Activated T-helper 1 cell treated with anti-CD3 and anti-CD28 coated beads, Interleukin-12 subunit alpha, Interleukin-12 subunit beta, Interleukin-2, Interleukin-4 antibody, amounts not matched to agents 30 ng/mL and 10 ng/mL and 1 ng/mL, durations not matched to agents 14 hours and 24 hours and 36 hours (primary cell): ENCODE data around the gene ZBTB45. TPM values are rescaled to one million over a fixed set of nuclear protein-coding genes. Genes with fewer than 3 reads are reported as not detected.
"Not testable (repeated sequence)": the region's sequence is repeated elsewhere in the genome, so short reads cannot be mapped to it uniquely, and the experiment has no call there.

Source experiments
- DNase-seq: peaks from one replicate; pipeline ENCODE4 v3.0.0; 2021; ENCODE audit warnings: low spot score
- H3K27ac Mint-ChIP-seq: one replicate; pipeline ENCODE4 v1.8.0; 2021; ENCODE audit warnings: mild to moderate bottlenecking, mixed read lengths
- H3K27me3 Mint-ChIP-seq: one replicate; pipeline ENCODE4 v1.8.0; 2022; ENCODE audit warnings: mild to moderate bottlenecking, moderate library complexity, mixed read lengths; ENCODE audit not compliant: insufficient read depth
- H3K36me3 Mint-ChIP-seq: one replicate; pipeline ENCODE4 v1.8.0; 2021; ENCODE audit warnings: low read depth, mixed read lengths
- H3K4me1 Mint-ChIP-seq: one replicate; pipeline ENCODE4 v1.8.0; 2021; ENCODE audit warnings: low read depth, mixed read lengths
- H3K4me3 Mint-ChIP-seq: one replicate; pipeline ENCODE4 v1.8.0; 2021; ENCODE audit warnings: mild to moderate bottlenecking, moderate library complexity, mixed read lengths
- H3K9me3 Mint-ChIP-seq: one replicate; pipeline ENCODE4 v1.8.0; 2021; ENCODE audit warnings: mixed read lengths
- intact Hi-C: fragments of 100-400 bp; cut with micrococcal nuclease; formaldehyde crosslinking; loops from one replicate; pipeline ENCODE4 v1.15.1; 2024
- total RNA-seq: library from RNA; stranded (reverse); gene quantifications from 2 replicates; pipeline ENCODE4 v1.2.3, GENCODE V29; 2022

The ZBTB45 gene
- total RNA-seq, 1 donor from 2014 or later: 15.9 TPM

DNA sequence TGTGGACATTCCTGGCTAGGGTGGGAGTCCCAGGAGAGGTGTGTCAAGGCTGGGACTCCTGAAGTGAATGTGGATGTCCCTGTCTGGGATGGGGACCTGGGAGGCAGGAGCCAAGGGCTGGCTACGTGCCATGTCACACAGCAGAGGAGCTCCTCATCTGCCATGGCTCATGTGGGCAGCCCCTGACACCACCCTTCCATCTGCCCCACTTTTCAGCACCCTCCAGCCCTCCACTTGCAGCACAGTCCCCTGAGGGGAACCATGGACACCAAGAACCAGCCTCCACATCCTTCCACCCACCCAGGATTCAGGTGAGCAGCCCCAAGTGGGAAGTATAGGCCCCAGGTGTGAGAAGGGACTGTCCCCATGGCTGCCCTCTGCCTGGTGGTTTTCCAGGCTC, 41.7 kb downstream of the ZBTB45 start:
- Mint-ChIP-seq H3K36me3 (peaks cover 11% of the 10 kb centered on the region), H3K27me3 (no peaks in the 10 kb centered on the region), H3K9me3 (no peaks in the 10 kb centered on the region), H3K27ac (peak overlapping the region; percentile 53), H3K4me1 (peaks cover 31% of the 10 kb centered on the region), H3K4me3 (no peak overlapping the region)
- DNase-seq: no peak
- intact Hi-C loops: loop anchor here (2.0 kb wide), 1 partner anchor 151 kb away; the partner anchor contains the start of gene ZSCAN22

DNA sequence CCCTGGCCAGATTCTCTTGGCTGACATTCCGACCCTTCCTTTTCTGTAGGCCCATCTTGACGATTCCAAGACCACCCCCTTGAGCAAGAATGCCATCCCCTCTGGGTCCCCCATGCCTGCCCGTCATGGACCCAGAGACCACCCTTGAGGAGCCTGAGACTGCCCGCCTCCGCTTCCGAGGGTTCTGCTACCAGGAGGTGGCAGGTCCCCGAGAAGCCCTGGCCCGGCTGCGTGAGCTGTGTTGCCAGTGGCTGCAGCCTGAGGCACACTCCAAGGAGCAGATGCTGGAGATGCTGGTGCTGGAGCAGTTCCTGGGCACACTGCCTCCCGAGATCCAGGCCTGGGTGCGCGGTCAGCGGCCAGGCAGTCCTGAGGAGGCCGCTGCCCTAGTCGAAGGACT, 42.5 kb downstream of the ZBTB45 start:
- peak overlapping the region; percentile 89 for H3K27ac Mint-ChIP-seq
- H3K4me1 Mint-ChIP-seq: peaks cover 25% of the 10 kb centered on the region
- peak overlapping the region; percentile 88 for H3K4me3 Mint-ChIP-seq
- DNase-seq: no peak
- no peaks in the 10 kb centered on the region for H3K27me3 Mint-ChIP-seq
- no peaks in the 10 kb centered on the region for H3K9me3 Mint-ChIP-seq
- intact Hi-C loops: loop anchor here (2.0 kb wide), 1 partner anchor 150 kb away; the partner anchor contains the start of gene ZSCAN22
- peaks cover 12% of the 10 kb centered on the region for H3K36me3 Mint-ChIP-seq

- DNase-seq: no peak
- peak overlapping the region; percentile 89 for H3K27ac Mint-ChIP-seq
- no peaks in the 10 kb centered on the region for H3K27me3 Mint-ChIP-seq
- intact Hi-C loops: loop anchor here (1.0 to 2.0 kb wide), 9 partner anchors 12 to 150 kb away; partner anchors contain the start of genes TRIM28, ZBTB45, ZNF584 and ZSCAN22
- no peaks in the 10 kb centered on the region for H3K9me3 Mint-ChIP-seq
- H3K36me3 Mint-ChIP-seq: peaks cover 12% of the 10 kb centered on the region
- peak overlapping the region; percentile 88 for H3K4me3 Mint-ChIP-seq
- H3K4me1 Mint-ChIP-seq: peaks cover 25% of the 10 kb centered on the region
Observed at GRCh38 chr19:58476498-58477015, 43.1 kb downstream of the ZBTB45 start.

- DNase-seq: peak; percentile 95
- peak within 1 kb of the TSS; percentile 88 for H3K4me3 Mint-ChIP-seq
- peaks cover 25% of the 10 kb centered on the region for H3K4me1 Mint-ChIP-seq
Observed at GRCh38 chr19:58475714-58476497, 43.7 kb downstream of the ZBTB45 start, which contains the start of gene ZNF446. Gene ZNF446 (plus strand): TSS chr19:58476352. CDS start chr19:58477219, 867 bp downstream.

DNA sequence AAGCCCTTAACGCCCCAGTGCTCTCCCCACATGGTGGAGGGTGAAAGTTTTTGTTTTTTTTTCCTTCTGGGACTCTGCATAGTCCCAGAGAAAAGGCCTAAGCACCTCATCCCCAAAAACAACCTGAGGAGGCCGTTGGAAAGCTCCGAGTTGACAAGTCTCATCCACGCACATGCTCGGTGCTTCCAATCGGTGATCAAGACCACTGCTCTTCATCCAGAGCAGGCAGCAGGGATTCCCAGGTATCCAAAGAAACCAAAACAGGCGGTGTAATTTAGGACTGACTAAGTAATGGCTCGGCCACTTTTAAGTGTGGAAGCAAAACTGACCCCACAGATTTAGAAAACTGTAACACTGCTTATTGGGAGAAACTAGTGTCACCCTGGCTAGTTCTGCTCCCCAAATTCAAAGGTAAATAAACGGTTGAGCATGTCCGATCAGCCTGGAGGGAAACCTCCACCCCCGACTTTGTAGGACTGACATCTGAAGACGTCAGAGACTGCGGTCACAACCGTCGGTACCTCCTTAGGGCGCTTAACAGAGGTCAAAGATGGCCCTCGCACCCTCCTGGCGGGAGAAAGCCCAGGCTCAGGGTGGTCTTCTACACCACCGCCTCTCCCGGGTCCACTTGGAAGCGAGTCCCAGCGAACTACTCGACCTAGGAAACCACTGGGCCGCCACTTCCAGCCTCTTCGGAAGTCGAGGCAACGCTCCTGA, 44.5 kb downstream of the ZBTB45 start:
- Mint-ChIP-seq H3K4me1 (peaks cover 25% of the 10 kb centered on the region), H3K9me3 (no peaks in the 10 kb centered on the region), H3K4me3 (peak overlapping the region; percentile 88), H3K36me3 (peaks cover 12% of the 10 kb centered on the region), H3K27me3 (no peaks in the 10 kb centered on the region), H3K27ac (peak overlapping the region; percentile 99)
- intact Hi-C loops: loop anchor here (1.0 kb wide), 7 partner anchors 8 to 1040 kb away; partner anchors contain the start of genes ERVK3-1, RPS5, ZNF132 and ZNF324
- DNase-seq: no peak

More at GRCh38 chr19:58475714-58476497, 43.7 kb downstream of the ZBTB45 start, which contains the start of gene ZNF446:
- H3K9me3 Mint-ChIP-seq: no peaks in the 10 kb centered on the region
- H3K27ac Mint-ChIP-seq: peak within 1 kb of the TSS; percentile 99
- intact Hi-C loops: loop anchor here (1.0 to 2.0 kb wide), 16 partner anchors 9 to 1041 kb away; partner anchors contain the start of genes ERVK3-1, RPS5, TRIM28 and ZBTB45
- H3K36me3 Mint-ChIP-seq: peaks cover 12% of the 10 kb centered on the region
- no peaks in the 10 kb centered on the region for H3K27me3 Mint-ChIP-seq

DNA sequence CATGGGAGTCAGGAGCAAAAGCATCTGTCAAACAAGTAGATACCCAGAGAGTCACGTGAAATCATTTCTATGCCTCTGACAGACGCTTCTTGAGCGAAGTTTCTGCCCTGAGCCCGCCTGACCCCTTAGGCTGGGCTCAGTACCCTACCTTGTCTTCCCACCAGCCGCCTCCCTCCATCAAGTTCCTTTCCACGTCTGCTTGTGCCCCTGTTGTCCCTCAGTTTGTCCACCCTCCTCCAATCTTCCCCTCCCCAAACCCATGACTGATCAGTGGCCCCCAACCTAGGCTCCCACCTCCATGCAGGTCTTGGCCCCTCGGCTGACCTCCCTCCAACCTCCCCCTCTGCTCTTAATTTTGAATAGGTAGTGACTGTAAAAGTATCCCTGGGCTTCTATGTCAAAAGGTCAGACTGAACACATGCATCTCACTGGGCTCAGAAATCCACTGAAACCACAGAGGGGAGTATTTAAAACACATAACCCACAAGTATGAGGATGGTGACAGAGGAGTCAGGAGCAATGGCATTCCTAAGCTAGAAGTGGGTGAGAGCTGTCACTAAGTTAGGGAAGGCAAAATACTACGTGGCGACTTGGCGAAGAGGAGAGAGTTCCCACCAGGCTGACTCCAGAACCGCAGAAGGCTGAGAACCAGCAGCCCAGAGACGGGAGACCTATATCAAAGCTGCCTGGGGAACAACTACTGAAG, 45.2 kb downstream of the ZBTB45 start:
- no peaks in the 10 kb centered on the region for H3K27me3 Mint-ChIP-seq
- peak overlapping the region; percentile 40 for H3K4me3 Mint-ChIP-seq
- H3K27ac Mint-ChIP-seq: peak overlapping the region; percentile 64
- no peaks in the 10 kb centered on the region for H3K9me3 Mint-ChIP-seq
- H3K4me1 Mint-ChIP-seq: peaks cover 25% of the 10 kb centered on the region
- no peak for DNase-seq
- intact Hi-C loops: no loop called here
- peaks cover 12% of the 10 kb centered on the region for H3K36me3 Mint-ChIP-seq

- H3K27me3 Mint-ChIP-seq: no peaks in the 10 kb centered on the region
- DNase-seq: no peak
- H3K4me1 Mint-ChIP-seq: peaks cover 29% of the 10 kb centered on the region
- H3K36me3 Mint-ChIP-seq: peaks cover 7% of the 10 kb centered on the region
- intact Hi-C loops: no loop called here
- H3K27ac Mint-ChIP-seq: no peak overlapping the region
- no peaks in the 10 kb centered on the region for H3K9me3 Mint-ChIP-seq
- H3K4me3 Mint-ChIP-seq: peak overlapping the region; percentile 12
Observed at GRCh38 chr19:58473775-58474174, 45.8 kb downstream of the ZBTB45 start.

- DNase-seq: no peak
- intact Hi-C loops: no loop called here
- H3K9me3 Mint-ChIP-seq: no peaks in the 10 kb centered on the region
Observed at GRCh38 chr19:58471736-58472135, 47.9 kb downstream of the ZBTB45 start.

DNA sequence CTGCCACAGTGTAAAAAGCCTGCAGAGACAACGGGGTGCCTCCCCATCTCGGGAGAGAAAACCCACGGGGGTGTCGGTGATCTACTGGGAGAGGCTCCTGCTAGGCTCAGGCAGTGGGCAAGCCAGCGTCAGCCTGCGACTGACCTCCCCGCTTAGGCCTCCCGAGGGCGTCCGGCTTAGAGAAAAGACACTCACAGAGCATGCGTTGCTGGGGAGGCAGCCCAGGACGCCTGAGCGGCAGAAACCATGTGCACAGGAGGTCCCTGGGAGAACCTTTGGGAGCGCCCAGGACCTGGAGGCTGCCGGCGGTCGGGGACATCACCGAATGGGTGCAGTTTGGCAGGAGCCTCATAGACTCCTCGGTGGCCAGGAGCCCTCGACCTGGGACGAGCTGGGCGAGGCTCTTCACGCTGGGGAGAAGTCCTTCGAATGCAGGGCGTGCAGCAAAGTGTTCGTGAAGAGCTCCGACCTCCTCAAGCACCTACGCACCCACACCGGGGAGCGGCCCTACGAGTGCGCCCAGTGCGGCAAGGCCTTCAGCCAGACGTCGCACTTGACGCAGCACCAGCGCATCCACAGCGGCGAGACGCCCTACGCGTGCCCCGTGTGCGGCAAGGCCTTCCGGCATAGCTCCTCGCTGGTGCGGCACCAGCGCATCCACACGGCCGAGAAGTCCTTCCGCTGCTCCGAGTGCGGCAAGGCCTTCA, 48.6 kb downstream of the ZBTB45 start:
- H3K27me3 Mint-ChIP-seq, H3K4me3 Mint-ChIP-seq: not testable (repeated sequence)
- peaks cover 35% of the 10 kb centered on the region for H3K4me1 Mint-ChIP-seq

More at GRCh38 chr19:58471736-58472135, 47.9 kb downstream of the ZBTB45 start:
- Mint-ChIP-seq H3K27me3 (no peaks in the 10 kb centered on the region), H3K36me3 (peaks cover 7% of the 10 kb centered on the region), H3K4me1 (peaks cover 37% of the 10 kb centered on the region), H3K4me3 (no peak overlapping the region), H3K27ac (no peak overlapping the region)

GRCh38 chr19:58469241-58470013, 50.2 kb downstream of the ZBTB45 start:
- H3K36me3 Mint-ChIP-seq: peaks cover 7% of the 10 kb centered on the region
- peaks cover 20% of the 10 kb centered on the region for H3K4me1 Mint-ChIP-seq
- no peak for DNase-seq
- no peak overlapping the region for H3K27ac Mint-ChIP-seq
- no peaks in the 10 kb centered on the region for H3K9me3 Mint-ChIP-seq
- H3K4me3 Mint-ChIP-seq: peak overlapping the region; percentile 88
- H3K27me3 Mint-ChIP-seq: no peaks in the 10 kb centered on the region
- intact Hi-C loops: no loop called here

More for the DNA sequence above, 48.6 kb downstream of the ZBTB45 start:
- intact Hi-C loops, H3K9me3 Mint-ChIP-seq, H3K36me3 Mint-ChIP-seq, H3K27ac Mint-ChIP-seq, DNase-seq: not testable (repeated sequence)

DNA sequence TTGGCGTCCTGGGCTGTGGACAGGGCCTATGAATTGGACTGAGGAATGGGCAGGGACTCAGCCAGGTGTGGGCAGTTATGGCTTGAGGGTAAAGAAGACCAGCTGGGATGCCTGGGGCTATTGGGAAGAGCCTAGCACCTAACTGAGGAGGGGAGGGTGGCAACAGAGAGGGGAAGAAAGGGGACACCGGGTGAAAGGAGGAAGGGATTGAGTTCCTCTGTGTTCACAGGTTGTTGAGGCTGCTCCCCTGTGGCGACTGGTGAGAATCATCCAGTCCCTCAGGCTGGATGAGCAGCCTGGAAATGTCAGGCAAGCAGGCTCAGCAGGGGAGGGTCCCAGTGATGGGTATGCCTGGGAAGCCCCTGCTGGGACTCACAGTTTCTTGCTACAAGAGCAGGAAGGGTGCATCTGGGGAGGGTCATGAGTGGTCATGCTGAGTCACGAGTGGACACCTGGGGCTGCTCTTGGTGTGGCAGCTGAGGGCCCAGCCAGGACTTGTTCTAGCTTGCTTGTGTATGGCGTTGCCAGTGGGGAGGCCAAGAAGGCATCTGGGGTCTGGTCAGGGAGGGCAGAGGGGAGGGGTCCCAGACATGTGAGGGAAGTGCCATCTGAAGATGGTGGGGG, 51.3 kb downstream of the ZBTB45 start:
- Mint-ChIP-seq H3K4me1 (peaks cover 17% of the 10 kb centered on the region), H3K4me3 (peak overlapping the region; percentile 88), H3K36me3 (peaks cover 7% of the 10 kb centered on the region), H3K27ac (peak overlapping the region; percentile 56), H3K9me3 (no peaks in the 10 kb centered on the region), H3K27me3 (no peaks in the 10 kb centered on the region)
- no peak for DNase-seq
- intact Hi-C loops: no loop called here
